Ovary (tissue), 3 donors: ENCODE measurements around the gene ACAP3.

ENCODE experiments used
- CTCF ChIP-seq, 3 donors: fragments of 450-650 bp in 2 of 3; fragments of 200-600 bp in 1 of 3; IDR thresholded peaks; one replicate each; pipeline versions ENCODE4 v1.5.1 to v1.8.0; 2016 to 2022; ENCODE audit warnings: antibody characterized with exemption in 3 of 3, mild to moderate bottlenecking in 1 of 3
- EP300 ChIP-seq: sonication (generic); formaldehyde crosslinking; IDR thresholded peaks from one replicate; pipeline ENCODE4 v1.6.1; 2017; ENCODE audit warnings: antibody characterized with exemption
- POLR2A ChIP-seq: fragments of 450-650 bp; IDR thresholded peaks from one replicate; pipeline ENCODE4 v1.6.1; 2017; ENCODE audit warnings: antibody characterized with exemption, mild to moderate bottlenecking, moderate library complexity
- donor health status: DM: no; HTN: no; CAD: no.

- TF ChIP-seq CTCF (IDR thresholded peaks at IDR 0.05) (no peak), EP300 (no peak), POLR2A (no peak)
Observed at GRCh38 chr1:1284221-1285101, 23.3 kb downstream of the ACAP3 start.
